Kidney epithelial cell (primary cell): Measurements from ENCODE around the gene GPATCH4. TPM values are rescaled to one million over a fixed set of nuclear protein-coding genes. Genes with fewer than 3 reads are reported as not detected.
"Not testable (repeated sequence)": the region's sequence is repeated elsewhere in the genome, so short reads cannot be mapped to it uniquely, and the experiment has no call there.

ENCODE experiments used
- DNase-seq: peaks from one replicate; pipeline ENCODE4 v3.0.0-alpha.2; 2010; ENCODE audit warnings: low read depth
- H3K27me3 ChIP-seq: 2 replicates; pipeline ENCODE4 v1.6.0; 2011; ENCODE audit warnings: low read length; ENCODE audit not compliant: control insufficient read depth, insufficient read depth
- H3K36me3 ChIP-seq: 2 replicates; pipeline ENCODE4 v1.5.1; 2011; ENCODE audit warnings: low read length; ENCODE audit not compliant: control insufficient read depth, insufficient read depth
- H3K4me3 ChIP-seq: 2 replicates; pipeline ENCODE4 v1.5.1; 2011; ENCODE audit warnings: low read depth, mild to moderate bottlenecking, control low read depth, low read length
- total RNA-seq: library from RNA; depleted of rRNA; stranded (reverse); fragments of >200 nt; gene quantifications from 2 replicates; pipeline ENCODE4 v1.2.3, GENCODE V29; 2015
- TF ChIP-seq, protein P1 (sequence below): IDR thresholded peaks from 2 replicates; pipeline ENCODE4 v1.5.1; 2011; ENCODE audit warnings: mild to moderate bottlenecking, moderate library complexity, low read length, control low read depth, inconsistent platforms; ENCODE audit not compliant: insufficient read depth, poor library complexity, severe bottlenecking

Gene GPATCH4
- total RNA-seq, 1 donor from 2014 or later = 21.8 TPM

DNA sequence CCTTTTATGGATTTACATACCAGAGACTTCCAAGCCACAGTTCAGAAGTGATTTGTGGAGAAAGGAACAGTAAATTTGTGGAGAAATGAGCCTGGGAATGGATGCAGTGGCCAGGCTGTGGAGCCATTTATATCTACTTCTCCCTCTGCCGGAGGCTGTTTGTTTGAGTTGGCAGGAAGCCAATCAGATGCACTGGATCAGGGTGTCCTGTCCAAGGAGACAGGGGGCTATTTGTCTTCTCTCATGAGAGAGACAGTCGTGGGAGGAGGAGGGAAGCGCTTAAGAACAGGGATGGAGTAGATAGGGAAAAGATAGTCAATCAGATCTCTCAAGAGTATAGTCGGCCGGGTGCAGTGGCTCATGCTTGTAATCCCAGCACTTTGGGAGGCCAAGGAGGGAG lies 15.2 kb upstream of the GPATCH4 start:
- Histone ChIP-seq H3K27me3 (peaks cover 31% of the 10 kb centered on the region), H3K36me3 (no peaks in the 10 kb centered on the region), H3K4me3 (no peak overlapping the region)
- DNase-seq = no peak
- TF ChIP-seq, protein P1, sequence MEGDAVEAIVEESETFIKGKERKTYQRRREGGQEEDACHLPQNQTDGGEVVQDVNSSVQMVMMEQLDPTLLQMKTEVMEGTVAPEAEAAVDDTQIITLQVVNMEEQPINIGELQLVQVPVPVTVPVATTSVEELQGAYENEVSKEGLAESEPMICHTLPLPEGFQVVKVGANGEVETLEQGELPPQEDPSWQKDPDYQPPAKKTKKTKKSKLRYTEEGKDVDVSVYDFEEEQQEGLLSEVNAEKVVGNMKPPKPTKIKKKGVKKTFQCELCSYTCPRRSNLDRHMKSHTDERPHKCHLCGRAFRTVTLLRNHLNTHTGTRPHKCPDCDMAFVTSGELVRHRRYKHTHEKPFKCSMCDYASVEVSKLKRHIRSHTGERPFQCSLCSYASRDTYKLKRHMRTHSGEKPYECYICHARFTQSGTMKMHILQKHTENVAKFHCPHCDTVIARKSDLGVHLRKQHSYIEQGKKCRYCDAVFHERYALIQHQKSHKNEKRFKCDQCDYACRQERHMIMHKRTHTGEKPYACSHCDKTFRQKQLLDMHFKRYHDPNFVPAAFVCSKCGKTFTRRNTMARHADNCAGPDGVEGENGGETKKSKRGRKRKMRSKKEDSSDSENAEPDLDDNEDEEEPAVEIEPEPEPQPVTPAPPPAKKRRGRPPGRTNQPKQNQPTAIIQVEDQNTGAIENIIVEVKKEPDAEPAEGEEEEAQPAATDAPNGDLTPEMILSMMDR = no peak

DNA sequence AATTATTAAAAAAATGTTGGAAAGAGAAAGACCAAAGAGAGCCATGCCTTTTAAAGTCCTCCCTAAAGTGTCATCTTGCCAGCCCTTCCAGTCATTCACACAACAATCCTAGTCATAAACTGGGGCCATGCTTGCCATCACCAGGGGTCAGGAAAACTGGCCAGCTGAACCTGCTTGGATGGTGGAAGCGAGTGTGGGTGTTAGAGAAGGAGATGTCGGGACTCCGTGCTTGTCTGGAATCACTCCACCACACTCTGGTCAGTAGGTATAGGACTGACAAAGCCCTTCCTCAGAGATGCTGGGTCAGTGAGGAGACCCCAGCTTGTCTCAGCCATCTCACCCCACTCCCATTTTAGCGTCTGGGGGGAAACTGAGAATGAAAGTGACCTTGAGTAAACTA lies 14.7 kb upstream of the GPATCH4 start:
- DNase-seq = no peak
- Histone ChIP-seq H3K4me3 (no peak overlapping the region), H3K27me3 (peaks cover 31% of the 10 kb centered on the region), H3K36me3 (no peaks in the 10 kb centered on the region)
- TF ChIP-seq, protein P1 = no peak

DNA sequence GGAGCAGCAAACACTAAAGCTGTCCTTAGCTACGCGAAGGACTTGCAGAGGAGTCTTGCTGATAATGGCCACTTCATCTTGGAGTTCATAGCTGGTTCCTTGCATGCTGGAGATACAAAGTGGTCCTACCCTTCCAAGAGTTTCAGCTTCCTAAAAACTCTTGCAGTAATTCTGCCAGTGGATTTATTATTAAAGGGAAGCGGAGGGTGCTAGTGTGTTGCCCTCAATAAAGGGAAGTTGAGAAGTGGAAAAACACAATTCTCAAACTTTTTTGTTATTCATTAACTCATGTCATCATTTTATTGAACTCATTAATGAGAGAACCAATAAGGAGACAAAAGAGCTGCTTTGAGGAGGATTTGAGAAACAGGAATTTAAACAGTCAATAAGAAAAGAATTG lies 11.4 kb upstream of the GPATCH4 start:
- Histone ChIP-seq H3K36me3 (no peaks in the 10 kb centered on the region), H3K4me3 (no peak overlapping the region), H3K27me3 (peaks cover 22% of the 10 kb centered on the region)
- no peak for DNase-seq
- TF ChIP-seq, protein P1 = no peak

DNA sequence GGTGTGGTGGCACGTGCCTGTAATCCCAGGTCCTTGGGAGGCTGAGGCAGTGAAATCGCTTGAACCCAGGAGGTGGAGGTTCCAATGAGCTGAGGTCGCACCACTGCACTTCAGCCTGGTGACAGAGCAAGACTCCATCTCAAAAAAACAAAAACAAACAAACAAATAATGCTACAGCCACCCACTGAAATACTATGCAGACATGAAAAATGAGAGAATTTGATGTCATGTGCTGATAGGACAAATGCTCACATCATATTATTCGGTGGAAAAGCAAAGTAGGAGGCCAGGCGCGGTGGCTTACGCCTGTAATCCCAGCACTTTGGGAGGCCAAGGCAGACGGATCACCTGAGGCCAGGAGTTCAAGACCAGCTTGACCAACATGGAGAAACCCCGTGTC lies 8.8 kb upstream of the GPATCH4 start:
- not testable (repeated sequence) for H3K4me3 ChIP-seq, DNase-seq, H3K36me3 ChIP-seq, H3K27me3 ChIP-seq

DNA sequence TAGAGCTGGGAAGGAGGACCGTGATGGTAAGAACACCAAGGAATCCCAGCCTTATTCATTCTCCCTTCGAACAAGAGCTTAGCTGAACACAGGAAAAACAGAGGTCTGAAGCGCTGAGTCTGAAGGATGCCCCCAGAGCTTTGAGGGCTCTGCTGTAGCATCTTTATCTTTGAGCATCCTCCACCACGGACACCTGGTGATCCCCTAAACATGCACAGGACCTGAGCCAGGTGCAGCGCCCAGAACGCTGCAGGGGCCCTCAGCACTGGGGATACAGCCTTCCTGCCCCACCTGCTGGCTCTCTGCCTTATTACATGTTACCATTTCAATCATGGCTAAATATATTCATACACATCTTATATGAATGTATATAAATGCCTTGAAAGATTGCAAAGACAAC lies 7.7 kb upstream of the GPATCH4 start:
- DNase-seq = no peak
- TF ChIP-seq, protein P1 = peak; percentile 76
- H3K4me3 ChIP-seq = no peak overlapping the region
- no peaks in the 10 kb centered on the region for H3K36me3 ChIP-seq
- H3K27me3 ChIP-seq = peaks cover 6% of the 10 kb centered on the region

DNA sequence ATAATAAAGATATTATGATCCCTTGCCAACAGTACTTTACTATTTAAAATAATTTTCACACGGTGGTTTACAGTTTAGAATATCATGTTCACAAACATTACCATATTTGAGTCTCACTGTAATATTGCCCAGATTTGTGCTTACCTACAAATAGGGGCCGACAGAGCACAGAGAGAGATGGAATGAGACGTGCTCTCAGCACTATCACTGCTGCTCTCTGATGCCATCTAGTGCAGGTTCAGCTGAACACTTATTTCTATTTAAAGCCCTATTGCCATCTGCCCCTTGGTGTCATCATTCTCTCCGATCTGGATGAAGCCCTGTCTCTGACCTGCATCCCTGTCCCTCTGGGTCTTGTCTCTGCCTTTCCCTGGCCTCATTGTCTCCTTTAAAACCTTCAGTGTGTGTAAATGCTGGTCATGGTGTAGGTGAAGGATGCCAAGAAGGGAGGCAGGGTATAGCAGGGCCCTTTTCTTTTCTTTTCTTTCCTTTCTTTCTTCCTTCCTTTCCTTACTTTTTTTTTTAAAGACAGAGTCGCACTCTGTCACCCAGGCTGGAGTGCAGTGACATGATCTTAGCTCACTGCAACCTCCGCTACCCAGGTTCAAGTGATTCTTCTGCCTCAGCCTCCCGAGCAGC lies 6.9 kb upstream of the GPATCH4 start:
- Histone ChIP-seq H3K27me3 (peaks cover 6% of the 10 kb centered on the region), H3K4me3 (no peak overlapping the region), H3K36me3 (no peaks in the 10 kb centered on the region)
- no peak for DNase-seq
- TF ChIP-seq, protein P1 = peak; percentile 81

DNA sequence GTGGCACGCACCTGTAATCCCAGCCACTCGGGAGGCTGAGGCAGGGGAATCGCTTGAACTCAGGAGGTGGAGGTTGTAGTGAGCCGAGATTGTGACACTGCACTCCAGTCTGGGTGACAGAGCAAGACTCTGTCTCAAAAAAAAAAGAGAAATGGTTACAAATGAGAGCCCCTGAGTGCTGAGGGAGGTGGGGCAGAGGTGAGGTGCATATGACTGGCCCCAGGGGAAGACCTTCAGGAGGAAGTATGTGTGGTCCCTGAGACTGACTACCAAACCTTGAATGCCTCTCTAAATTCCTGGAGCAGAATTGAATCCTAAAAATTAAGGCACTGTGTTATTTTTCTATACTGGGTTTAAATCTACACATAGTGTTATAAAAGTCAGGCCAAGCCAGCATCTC lies 6.1 kb upstream of the GPATCH4 start:
- not testable (repeated sequence) for H3K27me3 ChIP-seq, H3K36me3 ChIP-seq, H3K4me3 ChIP-seq, DNase-seq
